Measurements from ENCODE around the gene OR13C4. TPM values are rescaled to one million over a fixed set of nuclear protein-coding genes. Genes with fewer than 3 reads are reported as not detected.

Gene OR13C4
- not detected in 5 replicates for total RNA-seq (2022; extraction: Qiagen RNA extraction)

GRCh38 chr9:104527109-104527508 lies at the start of gene OR13C4:
TSS of gene OR13C4 (minus strand) at chr9:104527209. CDS start at chr9:104527209, 0 bp downstream.

DNA sequence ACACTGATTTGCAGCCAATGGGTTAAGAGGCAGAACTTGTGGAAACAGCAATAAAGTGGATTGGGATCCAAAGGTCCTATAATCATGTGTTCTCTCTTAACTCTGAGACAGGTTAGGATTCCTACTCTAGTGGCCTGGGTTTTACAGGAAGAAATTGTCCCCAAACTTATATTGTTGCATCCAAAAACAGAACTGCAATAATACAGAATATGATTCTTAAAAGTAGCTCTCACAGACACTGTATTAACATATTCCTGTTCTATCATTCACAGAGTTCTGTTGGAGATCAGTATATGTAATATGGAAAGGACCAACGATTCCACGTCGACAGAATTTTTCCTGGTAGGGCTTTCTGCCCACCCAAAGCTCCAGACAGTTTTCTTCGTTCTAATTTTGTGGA lies 41.9 kb upstream of the OR13C4 start, which contains the start of gene OR13C8:
Gene OR13C8, plus strand, starts transcription at position 301 of the 400 bp plus-strand sequence. Its CDS starts 0 bp downstream, at position 301.

DNA sequence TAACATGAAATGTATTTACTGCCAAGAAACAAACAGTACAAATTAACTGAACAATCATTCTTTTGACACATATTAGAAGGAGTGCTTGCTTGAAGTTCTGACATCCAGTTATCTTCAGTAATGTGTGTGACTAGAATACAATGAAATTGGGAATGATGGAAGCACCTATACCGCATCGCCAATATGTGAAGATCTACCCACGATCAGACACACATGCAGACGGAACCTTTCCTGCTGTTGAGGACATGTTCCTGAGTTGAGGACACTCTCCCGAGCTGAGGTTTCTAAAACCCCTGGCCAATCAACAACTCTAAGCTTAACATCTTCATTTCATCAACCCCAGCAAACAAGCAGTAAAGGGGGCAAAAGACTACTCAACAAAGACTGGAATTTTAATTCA lies 9.7 kb upstream of the OR13C4 start, which contains the start of gene OR13C3:
Gene OR13C3, minus strand, starts transcription at position 101 of the 400 bp plus-strand sequence. CDS start 133 bp downstream, outside the sequence.

DNA sequence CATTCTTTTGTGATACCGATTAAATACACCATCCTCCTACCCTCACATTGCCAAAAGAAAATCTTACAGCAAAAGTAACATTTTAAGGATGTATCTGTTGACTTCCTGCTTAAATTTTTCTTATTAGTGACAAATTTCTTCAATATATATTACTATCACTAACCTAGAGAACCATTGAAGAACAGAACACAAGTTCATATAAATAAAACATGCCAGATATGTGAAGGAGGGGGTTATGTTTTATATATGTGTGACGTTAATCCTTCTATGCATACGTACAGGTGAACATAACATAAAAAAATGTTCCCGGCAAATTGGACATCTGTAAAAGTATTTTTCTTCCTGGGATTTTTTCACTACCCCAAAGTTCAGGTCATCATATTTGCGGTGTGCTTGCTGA lies 23.0 kb downstream of the OR13C4 start, which contains the start of gene OR13F1:
Gene OR13F1, plus strand, starts transcription at position 301 of the 400 bp plus-strand sequence. Its CDS starts 0 bp downstream, at position 301.

Other genes starting within 250 kb of the OR13C4 start
- not detected in 5 replicates for gene OR13F1, start 22.9 kb downstream of the OR13C4 start, total RNA-seq (2022; extraction: Qiagen RNA extraction)
- not detected in 5 replicates for gene OR13C3, start 9.6 kb upstream of the OR13C4 start, total RNA-seq (2022; extraction: Qiagen RNA extraction)
- gene OR13C8, start 42.0 kb upstream of the OR13C4 start, total RNA-seq (2022; extraction: Qiagen RNA extraction): not detected in 5 replicates
- not detected in 5 replicates for gene OR13C5, start 72.2 kb upstream of the OR13C4 start, total RNA-seq (2022; extraction: Qiagen RNA extraction)
- gene OR13C2, start 78.4 kb upstream of the OR13C4 start, total RNA-seq (2022; extraction: Qiagen RNA extraction): not detected in 5 replicates
- not detected in 5 replicates for gene OR13C9, start 91.0 kb upstream of the OR13C4 start, total RNA-seq (2022; extraction: Qiagen RNA extraction)
- gene OR13D1, start 167.3 kb upstream of the OR13C4 start, total RNA-seq (2022; extraction: Qiagen RNA extraction): not detected in 5 replicates
- 11.3 to 15.5 TPM (median 13.9 TPM) in 5 replicates for gene NIPSNAP3A, start 220.5 kb upstream of the OR13C4 start, total RNA-seq (2022; extraction: Qiagen RNA extraction)
- gene NIPSNAP3B, start 236.9 kb upstream of the OR13C4 start, total RNA-seq (2022; extraction: Qiagen RNA extraction): 0.37 to 0.52 TPM (median 0.40 TPM) in 5 replicates

All from A549 treated with AZD2906 at 1 μM for 4 hours (cell line).